ENCODE results near the gene EVC2.
"Not testable (repeated sequence)": the region's sequence is repeated elsewhere in the genome, so short reads cannot be mapped to it uniquely, and the experiment has no call there.

EVC2 gene

GRCh38 chr4:5742388-5742787, 34.0 kb upstream of the EVC2 start:
- Histone ChIP-seq H3K4me3 (ENCODE audit: low read length) (no peak overlapping the region), H3K9me3 (ENCODE audit: control insufficient read depth, insufficient read depth, low read length) (no peaks in the 10 kb centered on the region), H3K27me3 (ENCODE audit: control insufficient read depth, insufficient read depth, low read length) (no peaks in the 10 kb centered on the region), H3K4me1 (ENCODE audit: control insufficient read depth, insufficient read depth, low read length) (no peaks in the 10 kb centered on the region), H3K36me3 (ENCODE audit: control insufficient read depth, insufficient read depth, low read length) (no peaks in the 10 kb centered on the region), H3K27ac (ENCODE audit: low read length) (no peak overlapping the region)
- no CpG with 5 or more reads among the region's 2 CpGs for WGBS (ENCODE audit: insufficient coverage, insufficient read length)
- DNase-seq (ENCODE audit: low read depth, low spot score): no peak

DNA sequence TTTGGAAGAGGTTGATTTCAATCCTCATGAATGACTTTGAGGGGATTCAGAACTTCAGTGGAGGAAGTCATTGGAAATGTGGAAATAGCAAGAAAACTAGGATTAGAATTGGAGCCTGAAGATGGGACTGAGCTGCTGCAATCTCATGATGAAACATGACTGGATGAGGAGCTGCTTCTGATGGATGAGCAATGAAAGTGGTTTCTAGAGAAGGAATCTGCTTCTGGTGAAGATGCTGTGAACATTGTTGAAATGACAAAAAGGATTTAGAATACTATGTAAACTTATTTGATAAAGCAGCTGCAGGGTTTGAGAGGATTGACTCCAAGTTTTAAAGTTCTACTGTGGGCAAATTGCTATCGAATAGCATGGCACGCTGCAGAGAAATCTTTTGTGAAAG, 29.7 kb upstream of the EVC2 start:
- Histone ChIP-seq H3K4me3 (ENCODE audit: low read length) (no peak overlapping the region), H3K9me3 (ENCODE audit: control insufficient read depth, insufficient read depth, low read length) (no peaks in the 10 kb centered on the region), H3K36me3 (ENCODE audit: control insufficient read depth, insufficient read depth, low read length) (no peaks in the 10 kb centered on the region), H3K27me3 (ENCODE audit: control insufficient read depth, insufficient read depth, low read length) (no peaks in the 10 kb centered on the region), H3K4me1 (ENCODE audit: control insufficient read depth, insufficient read depth, low read length) (no peaks in the 10 kb centered on the region), H3K27ac (ENCODE audit: low read length) (no peak overlapping the region)
- DNase-seq (ENCODE audit: low read depth, low spot score): no peak
- no CpG with 5 or more reads among the region's 2 CpGs for WGBS (ENCODE audit: insufficient coverage, insufficient read length)

GRCh38 chr4:5735463-5735862, 27.1 kb upstream of the EVC2 start:
- H3K36me3 ChIP-seq (ENCODE audit: control insufficient read depth, insufficient read depth, low read length): no peaks in the 10 kb centered on the region; the same call in 1 of the 2 replicates
- no CpG with 5 or more reads among the region's 3 CpGs for WGBS (ENCODE audit: insufficient coverage, insufficient read length)
- H3K4me3 ChIP-seq (ENCODE audit: low read length): no peak overlapping the region
- no peak overlapping the region for H3K27ac ChIP-seq (ENCODE audit: low read length)
- no peaks in the 10 kb centered on the region for H3K9me3 ChIP-seq (ENCODE audit: control insufficient read depth, insufficient read depth, low read length)
- no peak for DNase-seq (ENCODE audit: low read depth, low spot score)
- H3K27me3 ChIP-seq (ENCODE audit: control insufficient read depth, insufficient read depth, low read length): no peaks in the 10 kb centered on the region
- H3K4me1 ChIP-seq (ENCODE audit: control insufficient read depth, insufficient read depth, low read length): no peaks in the 10 kb centered on the region

GRCh38 chr4:5734853-5735252, 26.5 kb upstream of the EVC2 start:
- Histone ChIP-seq H3K27me3 (ENCODE audit: control insufficient read depth, insufficient read depth, low read length) (no peaks in the 10 kb centered on the region), H3K27ac (ENCODE audit: low read length) (no peak overlapping the region), H3K4me1 (ENCODE audit: control insufficient read depth, insufficient read depth, low read length) (no peaks in the 10 kb centered on the region), H3K9me3 (ENCODE audit: control insufficient read depth, insufficient read depth, low read length) (no peaks in the 10 kb centered on the region), H3K36me3 (ENCODE audit: control insufficient read depth, insufficient read depth, low read length) (no peaks in the 10 kb centered on the region; the same call in none of the 2 replicates), H3K4me3 (ENCODE audit: low read length) (no peak overlapping the region)
- no peak for DNase-seq (ENCODE audit: low read depth, low spot score)
- no CpG with 5 or more reads among the region's 5 CpGs for WGBS (ENCODE audit: insufficient coverage, insufficient read length)

DNA sequence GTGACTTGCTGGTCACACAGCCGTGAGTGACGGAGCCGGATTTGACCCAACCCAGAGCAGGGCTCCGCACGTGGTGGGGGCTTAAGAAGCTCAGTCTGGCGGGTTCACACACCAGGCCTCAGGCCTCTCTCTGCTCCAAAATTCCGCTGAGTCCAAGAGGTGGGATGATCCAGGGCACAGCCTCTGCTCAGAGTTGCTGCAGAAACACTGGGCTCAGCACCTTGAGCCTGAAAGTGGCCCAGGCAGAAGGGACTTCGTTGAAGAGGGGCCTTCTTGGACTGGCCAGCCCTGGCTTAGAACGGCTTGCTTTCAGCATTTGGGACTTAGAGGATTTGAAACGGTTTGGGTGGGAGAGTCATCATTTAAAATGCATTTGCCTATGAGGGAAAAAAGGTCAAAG, 23.8 kb upstream of the EVC2 start:
- no peak for DNase-seq (ENCODE audit: low read depth, low spot score)
- H3K27me3 ChIP-seq (ENCODE audit: control insufficient read depth, insufficient read depth, low read length): no peaks in the 10 kb centered on the region
- no peak overlapping the region for H3K27ac ChIP-seq (ENCODE audit: low read length)
- no peaks in the 10 kb centered on the region for H3K9me3 ChIP-seq (ENCODE audit: control insufficient read depth, insufficient read depth, low read length)
- no peak overlapping the region for H3K4me3 ChIP-seq (ENCODE audit: low read length)
- H3K36me3 ChIP-seq (ENCODE audit: control insufficient read depth, insufficient read depth, low read length): no peaks in the 10 kb centered on the region; the same call in none of the 2 replicates
- H3K4me1 ChIP-seq (ENCODE audit: control insufficient read depth, insufficient read depth, low read length): no peaks in the 10 kb centered on the region
- no CpG with 5 or more reads among the region's 10 CpGs for WGBS (ENCODE audit: insufficient coverage, insufficient read length)

- H3K27me3 ChIP-seq (ENCODE audit: control insufficient read depth, insufficient read depth, low read length): no peaks in the 10 kb centered on the region
- H3K9me3 ChIP-seq (ENCODE audit: control insufficient read depth, insufficient read depth, low read length): no peaks in the 10 kb centered on the region
- H3K36me3 ChIP-seq (ENCODE audit: control insufficient read depth, insufficient read depth, low read length): no peaks in the 10 kb centered on the region; the same call in none of the 2 replicates
- H3K4me3 ChIP-seq (ENCODE audit: low read length): no peak overlapping the region
- DNase-seq (ENCODE audit: low read depth, low spot score): no peak
- H3K4me1 ChIP-seq (ENCODE audit: control insufficient read depth, insufficient read depth, low read length): no peaks in the 10 kb centered on the region
- no CpG with 5 or more reads among the region's 30 CpGs for WGBS (ENCODE audit: insufficient coverage, insufficient read length)
- H3K27ac ChIP-seq (ENCODE audit: low read length): no peak overlapping the region
These were observed 22.9 kb upstream of the EVC2 start for GRCh38 chr4:5730993-5731990.

GRCh38 chr4:5730436-5730835, 22.1 kb upstream of the EVC2 start:
- no peak overlapping the region for H3K4me3 ChIP-seq (ENCODE audit: low read length)
- no peaks in the 10 kb centered on the region for H3K9me3 ChIP-seq (ENCODE audit: control insufficient read depth, insufficient read depth, low read length)
- no peaks in the 10 kb centered on the region for H3K27me3 ChIP-seq (ENCODE audit: control insufficient read depth, insufficient read depth, low read length)
- no peak for DNase-seq (ENCODE audit: low read depth, low spot score)
- H3K36me3 ChIP-seq (ENCODE audit: control insufficient read depth, insufficient read depth, low read length): no peaks in the 10 kb centered on the region; the same call in none of the 2 replicates
- H3K27ac ChIP-seq (ENCODE audit: low read length): no peak overlapping the region
- WGBS (ENCODE audit: insufficient coverage, insufficient read length): no CpG with 5 or more reads among the region's 10 CpGs
- no peaks in the 10 kb centered on the region for H3K4me1 ChIP-seq (ENCODE audit: control insufficient read depth, insufficient read depth, low read length)

GRCh38 chr4:5728412-5728811, 20.1 kb upstream of the EVC2 start:
- H3K27ac ChIP-seq (ENCODE audit: low read length); H3K4me1 ChIP-seq (ENCODE audit: control insufficient read depth, insufficient read depth, low read length); H3K4me3 ChIP-seq (ENCODE audit: low read length); H3K9me3 ChIP-seq (ENCODE audit: control insufficient read depth, insufficient read depth, low read length); DNase-seq (ENCODE audit: low read depth, low spot score); H3K36me3 ChIP-seq (ENCODE audit: control insufficient read depth, insufficient read depth, low read length); H3K27me3 ChIP-seq (ENCODE audit: control insufficient read depth, insufficient read depth, low read length): not testable (repeated sequence)
- no CpG with 5 or more reads among the region's 2 CpGs for WGBS (ENCODE audit: insufficient coverage, insufficient read length)

DNA sequence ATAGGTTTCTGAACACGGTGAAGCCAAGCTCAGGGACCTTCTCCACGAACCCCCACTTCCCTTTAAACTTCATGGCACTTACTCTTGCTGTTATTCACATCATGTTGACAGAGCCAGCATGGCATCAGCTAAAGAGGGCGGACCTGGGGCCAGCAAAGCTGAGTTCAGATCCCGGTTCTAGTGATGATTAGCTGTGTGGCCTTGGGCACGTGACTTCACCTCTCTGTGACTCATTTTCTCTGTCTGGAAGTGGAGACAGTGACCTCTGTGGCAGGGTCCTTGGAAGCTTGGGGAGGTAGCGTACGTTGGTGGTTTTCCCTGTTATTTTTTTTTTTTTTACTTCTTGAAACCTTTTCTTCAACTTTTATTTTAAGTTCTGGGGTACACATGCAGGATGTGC, 16.0 kb upstream of the EVC2 start:
- no CpG with 5 or more reads among the region's 7 CpGs for WGBS (ENCODE audit: insufficient coverage, insufficient read length)
- Histone ChIP-seq H3K4me1 (ENCODE audit: control insufficient read depth, insufficient read depth, low read length) (no peaks in the 10 kb centered on the region), H3K4me3 (ENCODE audit: low read length) (no peak overlapping the region), H3K36me3 (ENCODE audit: control insufficient read depth, insufficient read depth, low read length) (no peaks in the 10 kb centered on the region; the same call in 1 of the 2 replicates), H3K27me3 (ENCODE audit: control insufficient read depth, insufficient read depth, low read length) (no peaks in the 10 kb centered on the region), H3K9me3 (ENCODE audit: control insufficient read depth, insufficient read depth, low read length) (no peaks in the 10 kb centered on the region), H3K27ac (ENCODE audit: low read length) (no peak overlapping the region)
- no peak for DNase-seq (ENCODE audit: low read depth, low spot score)

DNA sequence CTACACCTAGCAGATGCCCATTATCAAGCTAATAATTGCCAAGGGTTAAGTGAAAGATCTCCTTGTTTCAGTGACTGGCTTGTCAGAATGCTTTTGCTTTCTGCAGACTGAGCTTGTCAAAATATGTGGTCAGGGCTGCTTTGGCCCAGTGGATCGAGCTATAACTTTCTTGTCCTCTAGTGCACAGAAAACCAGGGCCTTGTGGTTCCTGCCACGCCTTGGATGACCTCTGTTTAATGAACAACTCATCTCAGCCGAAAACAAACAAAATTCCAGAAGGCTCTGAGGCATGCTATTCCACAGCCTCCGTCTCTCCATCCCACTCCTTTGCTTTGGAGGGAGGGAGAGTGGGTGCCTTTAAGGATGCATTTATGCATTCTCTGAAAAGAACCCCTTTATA, 14.0 kb upstream of the EVC2 start:
- Histone ChIP-seq H3K27ac (ENCODE audit: low read length) (no peak overlapping the region), H3K4me1 (ENCODE audit: control insufficient read depth, insufficient read depth, low read length) (no peaks in the 10 kb centered on the region), H3K4me3 (ENCODE audit: low read length) (no peak overlapping the region), H3K27me3 (ENCODE audit: control insufficient read depth, insufficient read depth, low read length) (no peaks in the 10 kb centered on the region), H3K9me3 (ENCODE audit: control insufficient read depth, insufficient read depth, low read length) (no peaks in the 10 kb centered on the region), H3K36me3 (ENCODE audit: control insufficient read depth, insufficient read depth, low read length) (no peaks in the 10 kb centered on the region)
- DNase-seq (ENCODE audit: low read depth, low spot score): no peak
- WGBS (ENCODE audit: insufficient coverage, insufficient read length): no CpG with 5 or more reads among the region's 4 CpGs

GRCh38 chr4:5721923-5722322, 13.6 kb upstream of the EVC2 start:
- no peak overlapping the region for H3K27ac ChIP-seq (ENCODE audit: low read length)
- no peaks in the 10 kb centered on the region for H3K9me3 ChIP-seq (ENCODE audit: control insufficient read depth, insufficient read depth, low read length)
- no peaks in the 10 kb centered on the region for H3K4me1 ChIP-seq (ENCODE audit: control insufficient read depth, insufficient read depth, low read length)
- WGBS (ENCODE audit: insufficient coverage, insufficient read length): no CpG with 5 or more reads among the region's 5 CpGs
- no peaks in the 10 kb centered on the region for H3K27me3 ChIP-seq (ENCODE audit: control insufficient read depth, insufficient read depth, low read length)
- DNase-seq (ENCODE audit: low read depth, low spot score): no peak
- no peaks in the 10 kb centered on the region for H3K36me3 ChIP-seq (ENCODE audit: control insufficient read depth, insufficient read depth, low read length)
- no peak overlapping the region for H3K4me3 ChIP-seq (ENCODE audit: low read length)
